ENCODE results near the gene EDC4. TPM values are rescaled to one million over a fixed set of nuclear protein-coding genes. Genes with fewer than 3 reads are reported as not detected.
A peak's percentile ranks its signal among the peaks of the same experiment; 100 is the strongest.

EDC4 gene
- polyA plus RNA-seq, 2 of the 4 experiments (the other 2 are of a cell fraction) = 21.0 to 54.9 TPM

- no peak for FAIRE-seq
- ChIA-PET CTCF (interaction anchor here (0.6 to 3.0 kb wide), 6 partner anchors 10 to 199 kb away, joined by 3 to 25 read pairs (median 4); no protein-coding TSS in a partner anchor), POLR2A (no interaction called here)
- no peaks in the 10 kb centered on the region for H3K9me3 ChIP-seq
- H3K4me2 ChIP-seq = no peak overlapping the region
- peaks cover 21% of the 10 kb centered on the region; the same call in 2 of the 3 replicates for H3K4me1 ChIP-seq
- no peak overlapping the region for H3K27ac ChIP-seq
- no peak overlapping the region for H3K4me3 ChIP-seq
- no peak for TF ChIP-seq E2F6 (IDR thresholded peaks at IDR 0.05; ENCODE audit: borderline replicate concordance, low read depth)
- no peak for TF ChIP-seq ZSCAN20 (CRISPR knock-in tag; IDR thresholded peaks at IDR 0.05)
- no peak for TF ChIP-seq PHF8 (IDR thresholded peaks at IDR 0.05; ENCODE audit: borderline replicate concordance, low read depth)
- TF ChIP-seq MAZ (IDR thresholded peaks at IDR 0.05; ENCODE audit: borderline replicate concordance, low read depth, low read length) = no peak
- no peak for TF ChIP-seq ZFP36 (IDR thresholded peaks at IDR 0.05; ENCODE audit: borderline replicate concordance, partially characterized antibody)
- no peak for TF ChIP-seq PBX3 (IDR thresholded peaks at IDR 0.05)
- no peak for TF ChIP-seq HEYL (CRISPR knock-in tag; IDR thresholded peaks at IDR 0.05)
- no peak for TF ChIP-seq ATOH8 (CRISPR knock-in tag; IDR thresholded peaks at IDR 0.05; ENCODE audit: low read depth)
- TF ChIP-seq ESRRA (IDR thresholded peaks at IDR 0.05; ENCODE audit: borderline replicate concordance, low read length) = no peak
- TF ChIP-seq RNF2 (IDR thresholded peaks at IDR 0.05; ENCODE audit: borderline replicate concordance, low read depth) = no peak
- TF ChIP-seq RFX5 (IDR thresholded peaks at IDR 0.05) = no peak
- no peak for TF ChIP-seq FOSL2 (IDR thresholded peaks at IDR 0.05)
- no peak for TF ChIP-seq FOSL2 (CRISPR knock-in tag; IDR thresholded peaks at IDR 0.05)
- no peak for TF ChIP-seq ELK1 (IDR thresholded peaks at IDR 0.05; ENCODE audit: low read depth, low read length)
- TF ChIP-seq BHLHE40 (IDR thresholded peaks at IDR 0.05; ENCODE audit: low read depth, low read length) = no peak
- no peak for TF ChIP-seq TP53 (CRISPR knock-in tag; IDR thresholded peaks at IDR 0.05)
- TF ChIP-seq ZNF302 (CRISPR knock-in tag; IDR thresholded peaks at IDR 0.05) = no peak
- WGBS (ENCODE audit: missing lambda C conversion rate) = 82% methylated on average over 7 of the region's 7 CpGs
- ATAC-seq = no peak
- DNase-seq (ENCODE audit: low read depth in 1 of 2, low spot score in 1 of 2) = no peak
These were observed 3.2 kb upstream of the EDC4 start for GRCh38 chr16:67869653-67870052.

- H3K4me2 ChIP-seq = no peak overlapping the region
- TF ChIP-seq CBX8 (IDR thresholded peaks at IDR 0.05) = no peak
- peak; percentile 82 for TF ChIP-seq MAFK (IDR thresholded peaks at IDR 0.05; ENCODE audit: partially characterized antibody)
- H3K9me3 ChIP-seq = no peaks in the 10 kb centered on the region
- no peak for DNase-seq (ENCODE audit: low read depth in 1 of 2, low spot score in 1 of 2)
- no peak for FAIRE-seq
- ATAC-seq = peak in 1 of 2 experiments; percentile 41; a peak in 3 of 6 replicates
- no peak overlapping the region for H3K27ac ChIP-seq
- POLR2A ChIA-PET = interaction anchor here (0.6 to 0.8 kb wide), 3 partner anchors 65 to 343 kb away, joined by 3 to 5 read pairs (median 3); partner anchors contain the start of genes RANBP10, RIPOR1 and TSNAXIP1
- 90% methylated on average over 3 of the region's 3 CpGs for WGBS (ENCODE audit: missing lambda C conversion rate)
- H3K4me3 ChIP-seq = no peak overlapping the region
- H3K4me1 ChIP-seq = peaks cover 24% of the 10 kb centered on the region; the same call in 2 of the 3 replicates
- CTCF ChIA-PET = interaction anchor here (0.9 to 3.0 kb wide), 10 partner anchors 12 to 390 kb away, joined by 3 to 25 read pairs (median 5); partner anchors contain the start of gene ATP6V0D1
These were observed 1.6 kb upstream of the EDC4 start for GRCh38 chr16:67871256-67871655.

GRCh38 chr16:67872131-67872630 is 671 bp upstream of the EDC4 start:
- FAIRE-seq = no peak
- no peak for DNase-seq (ENCODE audit: low read depth in 1 of 2, low spot score in 1 of 2)
- Histone ChIP-seq H3K4me2 (peak overlapping the region; percentile 99), H3K9me3 (no peaks in the 10 kb centered on the region), H3K27ac (peak overlapping the region; percentile 95 to 97; a peak in 5 of 6 replicates), H3K4me1 (peaks cover 24% of the 10 kb centered on the region; the same call in 2 of the 3 replicates), H3K4me3 (peak overlapping the region; percentile 99; the same call in 2 of the 3 replicates)
- CTCF ChIA-PET = interaction anchor here (0.9 to 3.0 kb wide), 7 partner anchors 11 to 204 kb away, joined by 3 to 25 read pairs (median 6); no protein-coding TSS in a partner anchor
- POLR2A ChIA-PET = no interaction called here
- TF ChIP-seq MAX (IDR thresholded peaks at IDR 0.05) = no peak
- TF ChIP-seq BHLHE40 (IDR thresholded peaks at IDR 0.05; ENCODE audit: low read depth, low read length) = no peak
- WGBS (ENCODE audit: missing lambda C conversion rate) = 71% methylated on average over 2 of the region's 2 CpGs
- ATAC-seq = no peak; a peak in 1 of 6 replicates

Data from A549 (cell line).